Loucy (cell line): Measurements from ENCODE around the gene MRPS16.

Experiments
- CTCF ChIP-seq: fragments of 200-600 bp; sonication (generic); conservative IDR thresholded peaks from 2 replicates; pipeline ENCODE4 v1.5.1; 2014; ENCODE audit warnings: mild to moderate bottlenecking, antibody characterized with exemption, low read length
- EZH2phosphoT487 ChIP-seq: fragments of 200-600 bp; IDR thresholded peaks from 2 replicates; pipeline ENCODE4 v1.6.1; 2018; ENCODE audit warnings: antibody characterized with exemption, mild to moderate bottlenecking, moderate library complexity, borderline replicate concordance

GRCh38 chr10:73206385-73206784, 46.1 kb downstream of the MRPS16 start:
- TF ChIP-seq CTCF: no peak
- no peak for TF ChIP-seq EZH2phosphoT487
